ENCODE results near the gene PPARG. TPM values are rescaled to one million over a fixed set of nuclear protein-coding genes. Genes with fewer than 3 reads are reported as not detected.
A peak's percentile ranks its signal among the peaks of the same experiment; 100 is the strongest.

Gene PPARG
- total and polyA plus RNA-seq, 10 donors: 5.5 to 28.0 (median 19.4) TPM

GRCh38 chr3:12375572-12375971 lies 86.7 kb downstream of the PPARG start:
- TF ChIP-seq, protein P1, sequence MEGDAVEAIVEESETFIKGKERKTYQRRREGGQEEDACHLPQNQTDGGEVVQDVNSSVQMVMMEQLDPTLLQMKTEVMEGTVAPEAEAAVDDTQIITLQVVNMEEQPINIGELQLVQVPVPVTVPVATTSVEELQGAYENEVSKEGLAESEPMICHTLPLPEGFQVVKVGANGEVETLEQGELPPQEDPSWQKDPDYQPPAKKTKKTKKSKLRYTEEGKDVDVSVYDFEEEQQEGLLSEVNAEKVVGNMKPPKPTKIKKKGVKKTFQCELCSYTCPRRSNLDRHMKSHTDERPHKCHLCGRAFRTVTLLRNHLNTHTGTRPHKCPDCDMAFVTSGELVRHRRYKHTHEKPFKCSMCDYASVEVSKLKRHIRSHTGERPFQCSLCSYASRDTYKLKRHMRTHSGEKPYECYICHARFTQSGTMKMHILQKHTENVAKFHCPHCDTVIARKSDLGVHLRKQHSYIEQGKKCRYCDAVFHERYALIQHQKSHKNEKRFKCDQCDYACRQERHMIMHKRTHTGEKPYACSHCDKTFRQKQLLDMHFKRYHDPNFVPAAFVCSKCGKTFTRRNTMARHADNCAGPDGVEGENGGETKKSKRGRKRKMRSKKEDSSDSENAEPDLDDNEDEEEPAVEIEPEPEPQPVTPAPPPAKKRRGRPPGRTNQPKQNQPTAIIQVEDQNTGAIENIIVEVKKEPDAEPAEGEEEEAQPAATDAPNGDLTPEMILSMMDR (IDR thresholded peaks at IDR 0.05 in 8 of 11, conservative IDR thresholded peaks at IDR 0.05 in 3 of 11): no peak
- TF ChIP-seq POLR2A (IDR thresholded peaks at IDR 0.05) (no peak), POLR2AphosphoS5 (IDR thresholded peaks at IDR 0.05) (no peak)
- Histone ChIP-seq H3K4me3 (no peak overlapping the region), H3K9me3 (no peaks in the 10 kb centered on the region), H3K27ac (no peak overlapping the region), H3K27me3 (replicated peaks in 1 of 7) (peaks cover 0 to 4% (median 0%) of the 10 kb centered on the region in 7 donors), H3K36me3 (no peaks in the 10 kb centered on the region), H3K4me1 (peaks cover 3 to 14% (median 11%) of the 10 kb centered on the region in 6 donors)
- no peak for DNase-seq
- intact Hi-C loops (cut with DNase I; ENCODE audit: low total_unique reads): no loop called here
- 67 to 87% (median 76%) methylated on average over 4 of the region's 4 CpGs for WGBS, 5 donors

DNA sequence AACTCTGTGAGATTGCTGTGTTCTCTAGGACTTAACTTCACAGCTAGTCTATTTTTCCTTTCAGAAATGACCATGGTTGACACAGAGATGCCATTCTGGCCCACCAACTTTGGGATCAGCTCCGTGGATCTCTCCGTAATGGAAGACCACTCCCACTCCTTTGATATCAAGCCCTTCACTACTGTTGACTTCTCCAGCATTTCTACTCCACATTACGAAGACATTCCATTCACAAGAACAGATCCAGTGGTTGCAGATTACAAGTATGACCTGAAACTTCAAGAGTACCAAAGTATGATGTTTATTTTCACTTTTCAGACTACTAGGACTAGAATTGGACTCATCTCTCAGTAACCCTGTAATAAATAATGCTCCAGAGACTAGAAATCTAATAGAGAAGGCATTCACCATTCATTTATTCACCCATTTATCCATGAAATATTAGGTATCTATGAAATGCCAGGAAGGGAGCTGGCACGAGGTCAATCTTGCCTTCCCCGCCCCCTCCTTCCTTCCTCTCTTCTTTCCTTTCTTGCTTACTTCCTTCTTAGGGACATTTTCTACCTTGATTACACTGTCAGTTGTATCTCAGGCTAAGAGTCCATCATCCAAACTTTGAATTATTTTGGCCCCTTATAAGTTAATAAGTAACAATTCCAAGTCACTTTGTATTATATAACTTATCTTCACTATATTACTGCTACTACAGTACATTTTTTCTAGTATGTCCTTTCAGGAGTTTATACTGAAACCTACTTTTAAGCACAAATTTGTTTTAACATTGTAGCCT lies 91.0 kb downstream of the PPARG start:
- Histone ChIP-seq H3K36me3 (peaks cover 0 to 6% (median 0%) of the 10 kb centered on the region in 6 donors), H3K27me3 (replicated peaks in 1 of 7) (no peaks in the 10 kb centered on the region), H3K27ac (peak overlapping the region in 3 of 8 donors; percentile 4 to 34 (median 4)), H3K9me3 (no peaks in the 10 kb centered on the region), H3K4me1 (peaks cover 8 to 20% (median 13%) of the 10 kb centered on the region in 6 donors), H3K4me3 (no peak overlapping the region)
- no peak for TF ChIP-seq POLR2AphosphoS5 (IDR thresholded peaks at IDR 0.05)
- TF ChIP-seq POLR2A (IDR thresholded peaks at IDR 0.05): no peak
- TF ChIP-seq, protein P1 (IDR thresholded peaks at IDR 0.05 in 8 of 11, conservative IDR thresholded peaks at IDR 0.05 in 3 of 11): no peak
- DNase-seq: no peak
- intact Hi-C loops (cut with DNase I; ENCODE audit: low total_unique reads): no loop called here
- 67 to 75% (median 67%) methylated on average over 5 of the region's 5 CpGs for WGBS, 5 donors

- DNase-seq: no peak
- Histone ChIP-seq H3K9me3 (no peaks in the 10 kb centered on the region), H3K4me3 (no peak overlapping the region), H3K36me3 (peaks cover 0 to 6% (median 0%) of the 10 kb centered on the region in 6 donors), H3K27ac (peak overlapping the region in 2 of 8 donors; percentile 4 to 34), H3K4me1 (peaks cover 8 to 20% (median 13%) of the 10 kb centered on the region in 6 donors), H3K27me3 (replicated peaks in 1 of 7) (no peaks in the 10 kb centered on the region)
- WGBS, 5 donors: 17 to 45% (median 37%) methylated on average over 3 of the region's 3 CpGs
- TF ChIP-seq POLR2A (IDR thresholded peaks at IDR 0.05): no peak
- TF ChIP-seq, protein P1 (IDR thresholded peaks at IDR 0.05 in 8 of 11, conservative IDR thresholded peaks at IDR 0.05 in 3 of 11): no peak
- TF ChIP-seq POLR2AphosphoS5 (IDR thresholded peaks at IDR 0.05): no peak
- intact Hi-C loops (cut with DNase I; ENCODE audit: low total_unique reads): no loop called here
Measured at GRCh38 chr3:12380461-12380860, 91.6 kb downstream of the PPARG start.

DNA sequence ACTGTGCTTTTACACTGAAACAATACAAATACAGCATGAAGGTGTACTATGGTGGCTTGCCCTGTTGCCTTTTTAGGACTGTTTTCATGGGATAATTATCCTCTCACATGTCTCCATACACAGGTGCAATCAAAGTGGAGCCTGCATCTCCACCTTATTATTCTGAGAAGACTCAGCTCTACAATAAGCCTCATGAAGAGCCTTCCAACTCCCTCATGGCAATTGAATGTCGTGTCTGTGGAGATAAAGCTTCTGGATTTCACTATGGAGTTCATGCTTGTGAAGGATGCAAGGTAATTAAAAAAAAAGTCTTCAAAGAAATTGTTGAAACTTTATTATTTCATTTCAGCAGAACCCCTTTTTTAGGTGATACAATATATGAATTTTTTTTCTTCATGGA lies 92.3 kb downstream of the PPARG start:
- Histone ChIP-seq H3K27me3 (replicated peaks in 1 of 7) (no peaks in the 10 kb centered on the region), H3K27ac (no peak overlapping the region), H3K4me3 (no peak overlapping the region), H3K4me1 (peaks cover 8 to 20% (median 13%) of the 10 kb centered on the region in 6 donors), H3K9me3 (no peaks in the 10 kb centered on the region), H3K36me3 (peaks cover 0 to 6% (median 0%) of the 10 kb centered on the region in 6 donors)
- intact Hi-C loops (cut with DNase I; ENCODE audit: low total_unique reads): no loop called here
- 88 to 100% (median 92%) methylated on average over 1 of the region's 1 CpG for WGBS, 5 donors
- no peak for DNase-seq
- TF ChIP-seq POLR2A (IDR thresholded peaks at IDR 0.05): no peak
- TF ChIP-seq, protein P1 (IDR thresholded peaks at IDR 0.05 in 8 of 11, conservative IDR thresholded peaks at IDR 0.05 in 3 of 11): no peak
- TF ChIP-seq POLR2AphosphoS5 (IDR thresholded peaks at IDR 0.05): no peak

Data from spleen (tissue), 11 donors.